ENCODE data around the gene ANKRD63. TPM values are rescaled to one million over a fixed set of nuclear protein-coding genes. Genes with fewer than 3 reads are reported as not detected.

Gene ANKRD63
- total and polyA plus RNA-seq, 4 donors, result not detected

- intact Hi-C loops (cut with DNase I), result no loop called here
- H3K27ac ChIP-seq (ENCODE audit: low read depth in 1 of 2, low read length in 2 of 2), result peak overlapping the region; percentile 15 to 52
Measured at GRCh38 chr15:40327457-40327856, 44.6 kb upstream of the ANKRD63 start.

DNA sequence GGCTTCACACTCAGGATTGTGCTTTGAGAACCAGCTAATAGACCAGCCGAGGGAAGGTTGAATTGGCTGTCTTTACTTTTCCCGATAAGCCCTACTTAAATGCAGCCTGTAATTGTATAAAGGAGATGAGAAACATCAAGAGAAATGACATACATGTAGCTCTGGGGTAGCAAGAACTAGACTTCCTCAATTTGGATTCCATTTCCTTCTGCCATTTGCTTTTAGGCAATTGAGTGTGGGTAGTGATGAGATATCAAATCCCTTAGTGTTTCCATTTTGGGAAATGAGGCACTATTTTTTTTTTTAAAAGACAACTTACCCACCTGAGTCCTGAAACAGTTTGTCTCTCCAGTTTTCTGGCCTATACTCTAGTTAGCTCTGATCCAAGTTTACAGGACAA, 42.8 kb upstream of the ANKRD63 start:
- Histone ChIP-seq H3K36me3 (ENCODE audit: control insufficient read depth in 1 of 2, insufficient read depth in 2 of 2, low read length in 1 of 2) (no peaks in the 10 kb centered on the region), H3K4me3 (ENCODE audit: low read length in 2 of 2) (peak overlapping the region; percentile 96 to 97), H3K4me1 (ENCODE audit: control insufficient read depth in 1 of 2, insufficient read depth in 2 of 2, low read length in 2 of 2) (peaks cover 5% of the 10 kb centered on the region in 2 donors), H3K27ac (ENCODE audit: low read depth in 1 of 2, low read length in 2 of 2) (no peak overlapping the region), H3K9me3 (ENCODE audit: control insufficient read depth, low read length) (no peaks in the 10 kb centered on the region), H3K27me3 (ENCODE audit: control insufficient read depth in 1 of 2, insufficient read depth in 2 of 2, low read length in 1 of 2) (no peaks in the 10 kb centered on the region)
- ATAC-seq (ENCODE audit: low FRiP score) (no peak), DNase-seq (no peak)
- 47% methylated on average over 2 of the region's 2 CpGs for WGBS, 2 donors
- intact Hi-C loops (cut with DNase I), result no loop called here

More at GRCh38 chr15:40327457-40327856, 44.6 kb upstream of the ANKRD63 start:
- H3K9me3 ChIP-seq (ENCODE audit: control insufficient read depth, low read length), result no peaks in the 10 kb centered on the region
- peak overlapping the region in 1 of 2 donors; percentile 21 for H3K4me3 ChIP-seq (ENCODE audit: low read length in 2 of 2)
- ATAC-seq (ENCODE audit: low FRiP score) (no peak), DNase-seq (no peak)
- no peaks in the 10 kb centered on the region for H3K36me3 ChIP-seq (ENCODE audit: control insufficient read depth in 1 of 2, insufficient read depth in 2 of 2, low read length in 1 of 2)
- peaks cover 5% of the 10 kb centered on the region in 2 donors for H3K4me1 ChIP-seq (ENCODE audit: control insufficient read depth in 1 of 2, insufficient read depth in 2 of 2, low read length in 2 of 2)
- no peaks in the 10 kb centered on the region for H3K27me3 ChIP-seq (ENCODE audit: control insufficient read depth in 1 of 2, insufficient read depth in 2 of 2, low read length in 1 of 2)
- 7 to 8% methylated on average over 6 of the region's 6 CpGs for WGBS, 2 donors

GRCh38 chr15:40325188-40325587, 42.3 kb upstream of the ANKRD63 start:
- Histone ChIP-seq H3K27ac (ENCODE audit: low read depth in 1 of 2, low read length in 2 of 2) (peak overlapping the region; percentile 70 to 95), H3K27me3 (ENCODE audit: control insufficient read depth in 1 of 2, insufficient read depth in 2 of 2, low read length in 1 of 2) (no peaks in the 10 kb centered on the region), H3K36me3 (ENCODE audit: control insufficient read depth in 1 of 2, insufficient read depth in 2 of 2, low read length in 1 of 2) (no peaks in the 10 kb centered on the region), H3K4me3 (ENCODE audit: low read length in 2 of 2) (peak overlapping the region; percentile 96 to 97), H3K4me1 (ENCODE audit: control insufficient read depth in 1 of 2, insufficient read depth in 2 of 2, low read length in 2 of 2) (peaks cover 5% of the 10 kb centered on the region in 2 donors), H3K9me3 (ENCODE audit: control insufficient read depth, low read length) (no peaks in the 10 kb centered on the region)
- intact Hi-C loops (cut with DNase I), result no loop called here
- WGBS, 2 donors, result 16 to 28% methylated on average over 2 of the region's 2 CpGs
- DNase-seq (no peak), ATAC-seq (ENCODE audit: low FRiP score) (no peak)

DNA sequence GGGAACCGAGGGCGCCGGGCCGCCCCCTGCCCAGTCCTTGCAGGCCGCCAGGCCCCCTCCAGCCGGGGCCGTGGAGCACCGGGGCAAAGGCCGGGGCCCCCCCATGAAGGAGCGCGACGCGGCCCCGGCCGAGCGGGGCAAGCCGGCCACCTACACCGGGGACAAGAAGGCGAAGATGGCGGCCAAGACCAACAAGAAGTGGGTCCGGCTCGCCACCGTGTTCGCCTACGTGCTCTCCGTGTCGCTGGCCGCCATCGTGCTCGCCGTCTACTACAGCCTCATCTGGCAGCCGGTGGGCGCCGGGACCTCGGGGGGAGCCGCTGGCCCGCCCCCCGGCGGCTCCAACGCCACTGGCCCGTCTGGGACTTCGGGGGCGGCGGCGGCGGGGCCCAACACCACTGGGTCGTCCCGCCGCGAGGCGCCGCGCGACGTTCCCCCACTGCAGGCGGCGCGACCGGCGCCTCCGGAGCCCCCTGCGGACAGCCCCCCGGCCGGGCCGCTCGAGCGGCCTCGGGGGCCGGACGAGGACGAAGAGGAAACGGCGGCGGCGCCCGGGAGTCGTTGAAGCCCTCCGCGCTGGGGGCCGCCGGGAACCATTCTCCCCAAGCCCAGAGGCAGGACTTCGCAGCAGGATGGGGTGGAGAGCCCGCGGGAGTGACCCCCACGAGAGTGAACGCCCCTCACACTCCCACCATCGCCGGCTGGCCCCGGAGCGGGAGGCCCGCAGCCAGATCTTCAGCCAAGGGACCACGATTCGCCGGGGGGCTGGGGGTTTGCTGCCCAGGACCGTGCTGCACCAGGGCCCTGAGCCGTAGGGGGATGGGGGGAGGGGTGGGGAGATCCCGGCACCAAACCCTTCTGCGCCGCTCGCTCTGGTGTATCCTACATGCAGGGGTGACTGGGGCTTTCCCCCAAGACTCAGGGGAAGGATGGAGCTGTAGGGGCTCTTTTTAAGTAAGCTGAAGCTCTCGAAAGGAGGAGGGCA, 41.4 kb upstream of the ANKRD63 start:
- 0 to 1% methylated on average over 54 to 101 of the region's 101 CpGs for WGBS, 2 donors
- peak overlapping the region; percentile 96 to 97 for H3K4me3 ChIP-seq (ENCODE audit: low read length in 2 of 2)
- ATAC-seq (ENCODE audit: low FRiP score) (no peak), DNase-seq (peak; percentile 69 to 86)
- no peaks in the 10 kb centered on the region for H3K9me3 ChIP-seq (ENCODE audit: control insufficient read depth, low read length)
- H3K27me3 ChIP-seq (ENCODE audit: control insufficient read depth in 1 of 2, insufficient read depth in 2 of 2, low read length in 1 of 2), result no peaks in the 10 kb centered on the region
- peaks cover 3 to 5% of the 10 kb centered on the region in 2 donors for H3K4me1 ChIP-seq (ENCODE audit: control insufficient read depth in 1 of 2, insufficient read depth in 2 of 2, low read length in 2 of 2)
- H3K36me3 ChIP-seq (ENCODE audit: control insufficient read depth in 1 of 2, insufficient read depth in 2 of 2, low read length in 1 of 2), result no peaks in the 10 kb centered on the region
- intact Hi-C loops (cut with DNase I), result loop anchor here (2.0 to 5.0 kb wide), 4 partner anchors 15 to 98 kb away; partner anchors contain the start of gene CCDC9B (in 1 of the 2)
- peak overlapping the region; percentile 91 to 95 for H3K27ac ChIP-seq (ENCODE audit: low read depth in 1 of 2, low read length in 2 of 2)

DNA sequence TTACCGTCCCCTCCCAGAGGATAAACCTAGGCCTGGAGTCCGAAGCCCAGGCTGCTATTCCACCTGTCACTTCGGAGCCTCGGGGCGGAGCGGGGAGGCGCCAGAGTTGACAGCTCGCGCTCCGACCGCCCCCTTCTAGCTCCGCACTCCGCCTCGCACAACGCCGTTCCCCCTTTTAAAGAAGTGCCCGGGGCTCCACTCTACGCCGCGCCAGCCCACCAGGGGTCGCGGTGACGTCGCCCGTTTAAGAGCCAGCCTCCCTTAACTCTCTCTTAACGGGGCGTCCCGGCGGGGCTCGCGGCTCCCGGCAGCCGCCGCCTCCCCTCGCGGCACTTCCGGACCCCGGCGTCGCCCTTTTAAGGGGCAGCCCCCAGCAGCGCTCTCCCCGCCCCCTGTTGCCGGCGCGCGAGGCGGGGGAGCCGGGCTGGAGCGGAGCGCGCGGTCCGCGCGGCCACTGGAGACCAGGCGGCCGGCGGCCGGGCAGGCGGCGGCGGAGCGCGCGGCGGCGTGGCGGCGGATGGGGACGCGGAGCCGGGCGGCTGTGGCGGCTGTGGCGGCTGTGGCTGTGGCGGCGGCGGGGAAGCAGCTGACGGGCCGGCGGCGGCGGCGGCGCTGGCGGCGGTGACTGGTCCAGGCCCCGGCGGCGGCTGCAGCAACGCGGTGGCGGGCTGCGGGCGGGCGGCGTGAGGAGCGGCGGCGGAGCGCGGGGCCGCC, 40.5 kb upstream of the ANKRD63 start, which contains the start of gene INAFM2:
Gene INAFM2, plus strand, starts transcription at position 454 of the 714 bp plus-strand sequence. CDS start 364 bp downstream, outside the sequence.
- H3K27ac ChIP-seq (ENCODE audit: low read depth in 1 of 2, low read length in 2 of 2), result peak within 1 kb of the TSS; percentile 91 to 95
- 0% methylated on average over 50 to 103 of the region's 103 CpGs for WGBS, 2 donors
- peak within 1 kb of the TSS; percentile 96 to 97 for H3K4me3 ChIP-seq (ENCODE audit: low read length in 2 of 2)

GRCh38 chr15:40322531-40323238, 39.8 kb upstream of the ANKRD63 start:
- DNase-seq, result peak in 1 of 2 donors; percentile 69
- ATAC-seq (ENCODE audit: low FRiP score), result peak; percentile 45
- intact Hi-C loops (cut with DNase I), result loop anchor here (2.0 to 5.0 kb wide), 4 partner anchors 16 to 100 kb away; partner anchors contain the start of gene CCDC9B (in 1 of the 2)

More for the DNA sequence above, 40.5 kb upstream of the ANKRD63 start, which contains the start of gene INAFM2:
- no peaks in the 10 kb centered on the region for H3K9me3 ChIP-seq (ENCODE audit: control insufficient read depth, low read length)
- intact Hi-C loops (cut with DNase I), result loop anchor here (2.0 to 5.0 kb wide), 4 partner anchors 15 to 99 kb away; partner anchors contain the start of gene CCDC9B (in 1 of the 2)
- no peaks in the 10 kb centered on the region for H3K27me3 ChIP-seq (ENCODE audit: control insufficient read depth in 1 of 2, insufficient read depth in 2 of 2, low read length in 1 of 2)
- H3K36me3 ChIP-seq (ENCODE audit: control insufficient read depth in 1 of 2, insufficient read depth in 2 of 2, low read length in 1 of 2), result no peaks in the 10 kb centered on the region
- DNase-seq (peak; percentile 96 to 97), ATAC-seq (ENCODE audit: low FRiP score) (peak; percentile 92)
- H3K4me1 ChIP-seq (ENCODE audit: control insufficient read depth in 1 of 2, insufficient read depth in 2 of 2, low read length in 2 of 2), result peaks cover 0 to 5% of the 10 kb centered on the region in 2 donors

DNA sequence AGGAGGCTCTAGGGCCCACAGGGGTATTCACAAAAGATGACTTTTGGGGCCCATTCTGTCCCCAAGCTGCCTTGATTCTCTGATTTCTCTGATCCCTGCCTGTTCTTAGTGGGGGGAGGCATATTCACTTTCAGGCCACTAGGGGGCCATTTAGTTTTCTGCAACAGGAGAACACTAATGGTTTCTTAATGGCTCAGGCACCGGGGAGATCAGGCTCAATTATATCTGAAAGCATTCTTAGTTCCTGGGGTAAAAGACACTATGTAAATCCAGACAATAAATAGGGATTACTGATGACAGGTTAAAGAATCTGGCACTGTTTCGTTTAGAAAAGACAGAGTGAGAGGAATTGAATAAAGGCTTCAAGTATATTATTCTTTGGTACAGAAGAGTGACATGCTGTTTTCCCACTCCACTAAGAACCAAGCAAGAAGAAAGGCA, 38.1 kb upstream of the ANKRD63 start:
- WGBS, 2 donors, result 0 to 2% methylated on average over 2 of the region's 2 CpGs
- H3K36me3 ChIP-seq (ENCODE audit: control insufficient read depth in 1 of 2, insufficient read depth in 2 of 2, low read length in 1 of 2), result no peaks in the 10 kb centered on the region
- no peaks in the 10 kb centered on the region for H3K4me1 ChIP-seq (ENCODE audit: control insufficient read depth in 1 of 2, insufficient read depth in 2 of 2, low read length in 2 of 2)
- H3K4me3 ChIP-seq (ENCODE audit: low read length in 2 of 2), result no peak overlapping the region
- ATAC-seq (ENCODE audit: low FRiP score) (peak; percentile 51), DNase-seq (peak in 1 of 2 donors; percentile 59)
- no peaks in the 10 kb centered on the region for H3K9me3 ChIP-seq (ENCODE audit: control insufficient read depth, low read length)
- H3K27me3 ChIP-seq (ENCODE audit: control insufficient read depth in 1 of 2, insufficient read depth in 2 of 2, low read length in 1 of 2), result no peaks in the 10 kb centered on the region
- intact Hi-C loops (cut with DNase I), result loop anchor here in 1 of 2 donors (5.0 kb wide), 2 partner anchors 46 to 101 kb away; no protein-coding TSS in a partner anchor
- no peak overlapping the region for H3K27ac ChIP-seq (ENCODE audit: low read depth in 1 of 2, low read length in 2 of 2)

More at GRCh38 chr15:40322531-40323238, 39.8 kb upstream of the ANKRD63 start:
- Histone ChIP-seq H3K36me3 (ENCODE audit: control insufficient read depth in 1 of 2, insufficient read depth in 2 of 2, low read length in 1 of 2) (no peaks in the 10 kb centered on the region), H3K27ac (ENCODE audit: low read depth in 1 of 2, low read length in 2 of 2) (peak overlapping the region in 1 of 2 donors; percentile 86), H3K4me1 (ENCODE audit: control insufficient read depth in 1 of 2, insufficient read depth in 2 of 2, low read length in 2 of 2) (peaks cover 0 to 3% of the 10 kb centered on the region in 2 donors), H3K4me3 (ENCODE audit: low read length in 2 of 2) (peak overlapping the region in 1 of 2 donors; percentile 30), H3K27me3 (ENCODE audit: control insufficient read depth in 1 of 2, insufficient read depth in 2 of 2, low read length in 1 of 2) (no peaks in the 10 kb centered on the region), H3K9me3 (ENCODE audit: control insufficient read depth, low read length) (no peaks in the 10 kb centered on the region)
- WGBS, 2 donors, result 6% methylated on average over 26 of the region's 26 CpGs

All from aorta (tissue), 5 donors.